Ovary (tissue), 3 donors: ENCODE measurements around the gene PTPN1.

Experiments used
- CTCF ChIP-seq, 3 donors: fragments of 450-650 bp in 2 of 3; fragments of 200-600 bp in 1 of 3; IDR thresholded peaks; one replicate each; pipeline versions ENCODE4 v1.5.1 to v1.8.0; 2016 to 2022; ENCODE audit warnings: antibody characterized with exemption in 3 of 3, mild to moderate bottlenecking in 1 of 3
- EP300 ChIP-seq: sonication (generic); formaldehyde crosslinking; IDR thresholded peaks from one replicate; pipeline ENCODE4 v1.6.1; 2017; ENCODE audit warnings: antibody characterized with exemption
- POLR2A ChIP-seq: fragments of 450-650 bp; IDR thresholded peaks from one replicate; pipeline ENCODE4 v1.6.1; 2017; ENCODE audit warnings: antibody characterized with exemption, mild to moderate bottlenecking, moderate library complexity
- donor health status: DM: no; HTN: no; CAD: no.

GRCh38 chr20:50469796-50470195 lies 40.4 kb upstream of the PTPN1 start:
- TF ChIP-seq CTCF (IDR thresholded peaks at IDR 0.05) (no peak), POLR2A (no peak), EP300 (no peak)
